ENCODE measurements around the gene MTMR3. TPM values are rescaled to one million over a fixed set of nuclear protein-coding genes. Genes with fewer than 3 reads are reported as not detected.

MTMR3 gene
- polyA plus RNA-seq, 12 donors, result 23.5 to 49.2 (median 32.3) TPM; not detected in 1

- no peak for DNase-seq
Observed at GRCh38 chr22:30023099-30023660, 140.2 kb downstream of the MTMR3 start.

- no peak for DNase-seq
Observed at GRCh38 chr22:30024231-30024630, 141.3 kb downstream of the MTMR3 start.

- no peak for DNase-seq
Observed at GRCh38 chr22:30025221-30025620, 142.2 kb downstream of the MTMR3 start.

- no peak for DNase-seq
Observed at GRCh38 chr22:30026756-30027155, 143.8 kb downstream of the MTMR3 start.

- DNase-seq, result no peak
Observed at GRCh38 chr22:30027169-30027568, 144.2 kb downstream of the MTMR3 start.

GRCh38 chr22:30027791-30028190 lies 144.8 kb downstream of the MTMR3 start:
- DNase-seq, result no peak

- DNase-seq, result no peak
Observed at GRCh38 chr22:30028731-30029130, 145.8 kb downstream of the MTMR3 start.

GRCh38 chr22:30029512-30029911 lies 146.5 kb downstream of the MTMR3 start:
- DNase-seq, result no peak

- no peak for DNase-seq
Observed at GRCh38 chr22:30030329-30030728, 147.4 kb downstream of the MTMR3 start.

- DNase-seq, result no peak
Observed at GRCh38 chr22:30031328-30031727, 148.4 kb downstream of the MTMR3 start.

GRCh38 chr22:30031764-30032455 lies 148.9 kb downstream of the MTMR3 start:
- DNase-seq, result no peak

- DNase-seq, result no peak
Observed at GRCh38 chr22:30033137-30033536, 150.2 kb downstream of the MTMR3 start.

- DNase-seq, result no peak
Observed at GRCh38 chr22:30033901-30034300, 150.9 kb downstream of the MTMR3 start.

GRCh38 chr22:30036656-30037055 lies 153.7 kb downstream of the MTMR3 start:
- no peak for DNase-seq

- peak; percentile 35 for DNase-seq
Observed at GRCh38 chr22:30038219-30038618, 155.2 kb downstream of the MTMR3 start.

- no peak for DNase-seq
Observed at GRCh38 chr22:30040499-30041260, 157.7 kb downstream of the MTMR3 start.

GRCh38 chr22:30041475-30041874 lies 158.5 kb downstream of the MTMR3 start:
- DNase-seq, result no peak

GRCh38 chr22:30041881-30042280 lies 158.9 kb downstream of the MTMR3 start:
- DNase-seq, result no peak

GRCh38 chr22:30043161-30043560 lies 160.2 kb downstream of the MTMR3 start:
- DNase-seq, result no peak

- peak; percentile 73 for DNase-seq
Observed at GRCh38 chr22:30044369-30044768, 161.4 kb downstream of the MTMR3 start.

GRCh38 chr22:30044881-30045493 lies 162.0 kb downstream of the MTMR3 start:
- peak; percentile 27 for DNase-seq

GRCh38 chr22:30045494-30045887 lies 162.5 kb downstream of the MTMR3 start:
- DNase-seq, result no peak
